Activated CD8-positive, alpha-beta memory T cell treated with anti-CD3 and anti-CD28 coated beads, Interleukin-2, amount 50 U/mL, for 1 hour (primary cell): ENCODE results near the gene HRCT1.
"Not testable (repeated sequence)": the region's sequence is repeated elsewhere in the genome, so short reads cannot be mapped to it uniquely, and the experiment has no call there.

Source experiments
- DNase-seq: peaks from one replicate; pipeline ENCODE4 v3.0.0-alpha.2; 2020; ENCODE audit errors: extremely low read depth

The HRCT1 gene

GRCh38 chr9:35896570-35896969 lies 9.4 kb upstream of the HRCT1 start:
- no peak for DNase-seq

- not testable (repeated sequence) for DNase-seq
These were observed 8.5 kb upstream of the HRCT1 start for GRCh38 chr9:35897376-35898099.

GRCh38 chr9:35898337-35898736 lies 7.7 kb upstream of the HRCT1 start:
- no peak for DNase-seq

- DNase-seq: no peak
These were observed 7.0 kb upstream of the HRCT1 start for GRCh38 chr9:35899021-35899420.

GRCh38 chr9:35903049-35903448 lies 3.0 kb upstream of the HRCT1 start:
- DNase-seq: no peak

- DNase-seq: no peak
These were observed 1.7 kb upstream of the HRCT1 start for GRCh38 chr9:35904338-35904737.

GRCh38 chr9:35905051-35905781 lies 786 bp upstream of the HRCT1 start:
- DNase-seq: no peak

GRCh38 chr9:35906923-35907699 lies 1.1 kb downstream of the HRCT1 start:
- no peak for DNase-seq

- DNase-seq: no peak
These were observed 1.9 kb downstream of the HRCT1 start for GRCh38 chr9:35907711-35908503.

- DNase-seq: no peak
These were observed 2.6 kb downstream of the HRCT1 start for GRCh38 chr9:35908504-35909125.

GRCh38 chr9:35909274-35909673 lies 3.3 kb downstream of the HRCT1 start, which contains the start of gene SPAAR:
Gene SPAAR (plus strand): TSS chr9:35909490. CDS start chr9:35910464, 974 bp downstream.
- no peak for DNase-seq

GRCh38 chr9:35909687-35910612 lies 3.9 kb downstream of the HRCT1 start:
- no peak for DNase-seq

- no peak for DNase-seq
These were observed 4.8 kb downstream of the HRCT1 start for GRCh38 chr9:35910613-35911359.

- no peak for DNase-seq
These were observed 5.7 kb downstream of the HRCT1 start for GRCh38 chr9:35911690-35912089.

GRCh38 chr9:35912791-35913400 lies 6.9 kb downstream of the HRCT1 start:
- no peak for DNase-seq

- not testable (repeated sequence) for DNase-seq
These were observed 7.4 kb downstream of the HRCT1 start for GRCh38 chr9:35913429-35913828.

- no peak for DNase-seq
These were observed 8.4 kb downstream of the HRCT1 start for GRCh38 chr9:35914301-35914807.

- no peak for DNase-seq
These were observed 9.8 kb downstream of the HRCT1 start for GRCh38 chr9:35915681-35916294.
